ENCODE data around the gene RAET1E. TPM values are rescaled to one million over a fixed set of nuclear protein-coding genes. Genes with fewer than 3 reads are reported as not detected.

The RAET1E gene
- total RNA-seq, 2 experiments from 2014 or later, result not detected

Other genes starting within 250 kb of the RAET1E start
- gene KATNA1, start 249.4 kb downstream of the RAET1E start, total RNA-seq, result 10 to 100 TPM; 22.3 to 22.7 TPM
- gene LATS1, start 180.0 kb downstream of the RAET1E start, total RNA-seq, result 10 to 100 TPM; 28.5 to 33.1 TPM
- 10 to 100 TPM; 67.7 to 75.3 TPM for gene NUP43, start 151.6 kb downstream of the RAET1E start, total RNA-seq
- gene PCMT1, start 148.4 kb downstream of the RAET1E start, total RNA-seq, result 100 to 1,000 TPM in 1 of 2 experiments, 10 to 100 TPM in 1; 96.0 to 102 TPM
- gene LRP11, start 33.8 kb downstream of the RAET1E start, total RNA-seq, result 1 to 10 TPM; 2.9 to 3.1 TPM
- gene RAET1G, start 25.0 kb upstream of the RAET1E start, total RNA-seq, result not detected
- gene ULBP2, start 43.9 kb upstream of the RAET1E start, total RNA-seq, result under 1 TPM; 0.80 to 0.99 TPM
- 1 to 10 TPM in 1 of 2 experiments, under 1 TPM in 1; 0.82 to 1.2 TPM for gene ULBP1, start 65.8 kb upstream of the RAET1E start, total RNA-seq
- not detected for gene RAET1L, start 127.4 kb upstream of the RAET1E start, total RNA-seq
- 1 to 10 TPM; 1.4 to 2.1 TPM for gene ULBP3, start 171.0 kb upstream of the RAET1E start, total RNA-seq
- gene PPP1R14C, start 244.9 kb upstream of the RAET1E start, total RNA-seq, result under 1 TPM in 1 of 2 experiments, not detected in 1; 0.09 TPM